IMR-90 (cell line): ENCODE measurements around the gene ZFP36L1. TPM values are rescaled to one million over a fixed set of nuclear protein-coding genes. Genes with fewer than 3 reads are reported as not detected.

Source experiments
- ATAC-seq: fragments of 200-7000 bp; cut with Tn5 transposase; 2 replicates; pipeline ENCODE4 v1.9.1; 2020; ENCODE audit warnings: low read depth, mild to moderate bottlenecking, moderate library complexity
- BruUV-seq: library from RNA; stranded (reverse); fragments of 400-500 nt; replicated peaks from 2 replicates; lab custom pipeline; 2021; lab: Mats Ljungman, UMichigan
- CTCF ChIA-PET: fragments of 300-600 bp; formaldehyde crosslinking; extraction: SDS; loops from one replicate; lab custom pipeline; 2021; ENCODE audit warnings: antibody characterized with exemption; lab: Yijun Ruan, JAX
- POLR2A ChIA-PET: fragments of 300-600 bp; sonication (Branson Sonifier 250); formaldehyde crosslinking; loops from one replicate; lab custom pipeline; 2022; ENCODE audit warnings: antibody characterized with exemption; ENCODE audit not compliant: unreplicated experiment; lab: Charles Lee
- DNase-seq: peaks from one replicate; pipeline ENCODE4 v3.0.0; 2013
- H2AFZ ChIP-seq: replicated peaks from 2 replicates; pipeline ENCODE3; 2013; ENCODE audit warnings: low read length, mild to moderate bottlenecking; ENCODE audit not compliant: poor library complexity
- H2AK5ac ChIP-seq: 2 replicates; pipeline ENCODE4 v1.6.1; 2013; ENCODE audit warnings: low read depth, low read length, inconsistent platforms
- H2AK9ac ChIP-seq: replicated peaks from 2 replicates; pipeline ENCODE3; 2013; ENCODE audit warnings: mild to moderate bottlenecking, low read depth, low read length, moderate library complexity; ENCODE audit not compliant: poor library complexity
- H2BK120ac ChIP-seq: 2 replicates; pipeline ENCODE4 v1.6.1; 2013; ENCODE audit warnings: low read depth, low read length, inconsistent platforms
- H2BK15ac ChIP-seq: 3 replicates; pipeline ENCODE4 v1.6.1; 2013; ENCODE audit warnings: low read depth, low read length, inconsistent platforms
- H2BK20ac ChIP-seq: 2 replicates; pipeline ENCODE4 v1.6.1; 2013; ENCODE audit warnings: low read depth, mild to moderate bottlenecking, inconsistent platforms, low read length, moderate library complexity
- H2BK5ac ChIP-seq: 2 replicates; pipeline ENCODE4 v1.6.1; 2013; ENCODE audit warnings: mild to moderate bottlenecking, low read depth, low read length, inconsistent platforms; ENCODE audit not compliant: poor library complexity, severe bottlenecking
- H3K14ac ChIP-seq: replicated peaks from 2 replicates; pipeline ENCODE4 v1.6.1; 2013; ENCODE audit warnings: low read depth, low read length, inconsistent platforms
- H3K18ac ChIP-seq: 2 replicates; pipeline ENCODE4 v1.6.1; 2013; ENCODE audit warnings: low read depth, low read length, control low read depth
- H3K23ac ChIP-seq: 2 replicates; pipeline ENCODE4 v1.6.1; 2013; ENCODE audit warnings: low read depth, low read length, inconsistent platforms
- H3K27ac ChIP-seq: 2 replicates; pipeline ENCODE4 v1.5.1; 2013; ENCODE audit warnings: mild to moderate bottlenecking, control low read depth, low read length; ENCODE audit not compliant: insufficient read depth
- H3K27me3 ChIP-seq: 2 replicates; pipeline ENCODE4 v1.6.1; 2013; ENCODE audit warnings: low read length; ENCODE audit not compliant: control insufficient read depth, insufficient read depth
- H3K36me3 ChIP-seq: 2 replicates; pipeline ENCODE4 v1.6.1; 2013; ENCODE audit warnings: low read length, mixed read lengths; ENCODE audit not compliant: control insufficient read depth, insufficient read depth
- H3K4ac ChIP-seq: 2 replicates; pipeline ENCODE4 v1.6.1; 2013; ENCODE audit warnings: low read depth, low read length, inconsistent platforms
- H3K4me1 ChIP-seq: 2 replicates; pipeline ENCODE4 v1.6.1; 2013; ENCODE audit warnings: low read length, mixed read lengths; ENCODE audit not compliant: control insufficient read depth, insufficient read depth
- H3K4me2 ChIP-seq: 2 replicates; pipeline ENCODE4 v1.6.1; 2013; ENCODE audit warnings: low read depth, mild to moderate bottlenecking, control low read depth, low read length, moderate library complexity
- H3K4me3 ChIP-seq: 2 replicates; pipeline ENCODE4 v1.5.1; 2013; ENCODE audit warnings: low read depth, mild to moderate bottlenecking, control low read depth, low read length, moderate library complexity; ENCODE audit not compliant: insufficient read depth
- H3K56ac ChIP-seq: 2 replicates; pipeline ENCODE4 v1.6.1; 2013; ENCODE audit warnings: low read length, inconsistent platforms; ENCODE audit not compliant: insufficient read depth; ENCODE audit errors: extremely low read depth
- H3K79me1 ChIP-seq, 2 experiments: 2 replicates each; pipeline ENCODE4 v1.6.1; 2013; ENCODE audit warnings: low read length in 2 of 2, inconsistent platforms in 1 of 2, low read depth in 1 of 2
- H3K9ac ChIP-seq: 2 replicates; pipeline ENCODE4 v1.6.1; 2013; ENCODE audit warnings: low read depth, low read length, control low read depth
- H3K9me1 ChIP-seq: 2 replicates; pipeline ENCODE4 v1.6.1; 2013; ENCODE audit warnings: low read length, inconsistent platforms; ENCODE audit not compliant: insufficient read depth
- H3K9me3 ChIP-seq: 2 replicates; pipeline ENCODE4 v1.6.1; 2013; ENCODE audit warnings: low read length; ENCODE audit not compliant: control insufficient read depth, insufficient read depth
- H4K20me1 ChIP-seq: 2 replicates; pipeline ENCODE4 v1.6.1; 2013; ENCODE audit warnings: low read length, inconsistent platforms; ENCODE audit not compliant: insufficient read depth
- H4K5ac ChIP-seq: 2 replicates; pipeline ENCODE4 v1.6.1; 2013; ENCODE audit warnings: mild to moderate bottlenecking, low read depth, low read length, control low read depth
- H4K8ac ChIP-seq, 2 experiments: 2 replicates each; pipeline ENCODE4 v1.6.1; 2013; ENCODE audit warnings: low read depth in 2 of 2, low read length in 2 of 2, control low read depth in 1 of 2, inconsistent platforms in 1 of 2
- H4K91ac ChIP-seq: 2 replicates; pipeline ENCODE4 v1.6.1; 2013; ENCODE audit warnings: low read depth, low read length, inconsistent platforms; ENCODE audit not compliant: insufficient read depth
- BHLHE40 ChIP-seq: fragments of 150-350 bp; IDR thresholded peaks from 2 replicates; pipeline ENCODE4 v1.6.1; 2016; ENCODE audit warnings: mild to moderate bottlenecking, low read depth, low read length
- CEBPB ChIP-seq: IDR thresholded peaks from 2 replicates; pipeline ENCODE4 v1.6.1; 2012; ENCODE audit warnings: low read depth, low read length, improper control_type of control experiment
- CHD1 ChIP-seq: IDR thresholded peaks from 2 replicates; pipeline ENCODE4 v1.6.1; 2012; ENCODE audit warnings: low read depth, low read length, improper control_type of control experiment
- FOS ChIP-seq: fragments of 150-350 bp; IDR thresholded peaks from 2 replicates; pipeline ENCODE4 v1.6.1; 2016; ENCODE audit warnings: low read depth, low read length
- MAZ ChIP-seq: IDR thresholded peaks from 2 replicates; pipeline ENCODE4 v1.6.1; 2012; ENCODE audit warnings: low read depth, mild to moderate bottlenecking, low read length, improper control_type of control experiment, moderate library complexity, borderline replicate concordance
- MXI1 ChIP-seq: IDR thresholded peaks from 2 replicates; pipeline ENCODE4 v1.6.1; 2012; ENCODE audit warnings: low read depth, mild to moderate bottlenecking, low read length, moderate library complexity, borderline replicate concordance
- NFE2L2 ChIP-seq: fragments of 150-350 bp; IDR thresholded peaks from 2 replicates; pipeline ENCODE4 v1.6.1; 2016; ENCODE audit warnings: low read depth, mild to moderate bottlenecking, low read length
- POLR2A ChIP-seq: IDR thresholded peaks from 2 replicates; pipeline ENCODE4 v1.6.1; 2012; ENCODE audit warnings: mild to moderate bottlenecking, low read depth, low read length
- RAD21 ChIP-seq: IDR thresholded peaks from 2 replicates; pipeline ENCODE4 v1.6.1; 2012; ENCODE audit warnings: low read length, improper control_type of control experiment
- RCOR1 ChIP-seq: IDR thresholded peaks from 2 replicates; pipeline ENCODE4 v1.6.1; 2012; ENCODE audit warnings: mild to moderate bottlenecking, low read length, improper control_type of control experiment; ENCODE audit not compliant: insufficient replicate concordance
- RFX5 ChIP-seq: IDR thresholded peaks from 2 replicates; pipeline ENCODE4 v1.8.0; 2012; ENCODE audit warnings: low read depth, mild to moderate bottlenecking, low read length, moderate library complexity
- SMC3 ChIP-seq: fragments of 150-350 bp; IDR thresholded peaks from 2 replicates; pipeline ENCODE4 v1.6.1; 2016; ENCODE audit warnings: low read depth, mild to moderate bottlenecking, antibody characterized with exemption, low read length, moderate library complexity
- WGBS, 2 experiments: methylation state at CpG; one replicate each; pipeline versions ENCODE4 v1.1.5 to v1.1.7; 2013; ENCODE audit warnings: missing lambda C conversion rate in 2 of 2; ENCODE audit not compliant: insufficient read length in 1 of 2; ENCODE audit errors: extremely low coverage in 2 of 2; 5-methylcytosine and 5-hydroxymethylcytosine counted together
- dilution Hi-C: fragments of 300-500 bp; cut with HindIII; formaldehyde crosslinking; loops from one replicate; pipeline ENCODE4 v1.14.3; 2018; ENCODE audit warnings: low sequenced_read_pairs; ENCODE audit not compliant: unreplicated experiment
- in situ Hi-C: fragments of 300-500 bp; cut with MboI; formaldehyde crosslinking; loops from 3 replicates; pipeline ENCODE4 v1.14.3; 2019; ENCODE audit warnings: low sequenced_read_pairs, inconsistent platforms, mixed read lengths
- intact Hi-C: fragments of 100-400 bp; cut with micrococcal nuclease; formaldehyde crosslinking; loops from 2 replicates; pipeline ENCODE4 v1.10.0; 2022
- polyA plus RNA-seq, 3 experiments: library from polyadenylated mRNA; depleted of rRNA; stranded (reverse); fragments of >200 nt; gene quantifications; 2 replicates each; pipeline ENCODE4 v1.2.3, GENCODE V29; 2012; ENCODE audit warnings: low replicate concordance in 1 of 3
- total RNA-seq: library from RNA; depleted of rRNA; stranded (reverse); fragments of >200 nt; gene quantifications from 2 replicates; pipeline ENCODE4 v1.2.3, GENCODE V29; 2012
- TF ChIP-seq, protein P1 (sequence below): conservative IDR thresholded peaks from 2 replicates; pipeline ENCODE4 v1.5.1; 2012; ENCODE audit warnings: mild to moderate bottlenecking, low read depth, low read length, improper control_type of control experiment
- TF ChIP-seq, protein P2 (sequence below): fragments of 150-350 bp; IDR thresholded peaks from 2 replicates; pipeline ENCODE4 v1.6.1; 2016; ENCODE audit warnings: low read depth, mild to moderate bottlenecking, low read length, moderate library complexity, borderline replicate concordance
- TF ChIP-seq, protein P3 (sequence below): fragments of 150-350 bp; IDR thresholded peaks from 2 replicates; pipeline ENCODE4 v1.6.1; 2017; ENCODE audit warnings: mild to moderate bottlenecking, antibody characterized with exemption, low read length, low read depth

Gene ZFP36L1
- total and polyA plus RNA-seq, 2 of the 4 experiments (the other 2 are of a cell fraction), result 6.5 to 140 TPM

DNA sequence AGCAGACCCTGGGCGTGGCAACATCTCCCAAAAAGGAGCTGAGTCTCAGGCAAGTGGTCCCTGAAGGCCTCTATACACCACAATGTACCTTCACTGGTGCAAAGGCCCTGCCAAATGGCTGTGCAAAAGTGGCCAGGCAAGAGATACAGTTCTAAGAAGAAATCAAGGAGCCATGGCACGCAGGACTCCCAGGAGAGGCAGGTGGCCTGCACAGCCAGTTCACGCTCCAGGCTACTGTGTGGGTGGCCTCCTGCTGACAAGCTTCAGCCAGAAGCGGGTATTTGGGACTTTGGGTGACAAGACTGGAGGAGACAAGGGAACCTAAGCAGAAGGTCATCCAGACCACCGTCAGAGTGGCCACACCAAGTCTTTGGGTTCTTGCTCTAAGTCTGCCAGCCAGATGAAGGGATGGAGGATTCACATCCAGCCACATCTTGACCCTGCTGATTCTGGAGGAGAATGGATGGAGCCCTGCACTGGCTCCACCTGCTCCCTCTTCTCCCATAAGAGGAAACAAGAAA is 20.5 kb upstream of the ZFP36L1 start:
- Histone ChIP-seq H3K9me3 (no peaks in the 10 kb centered on the region), H3K18ac (peak overlapping the region; percentile 97; the same call in 1 of the 2 replicates), H4K5ac (no peak overlapping the region; the same call in 1 of the 2 replicates), H2BK20ac (peak overlapping the region; percentile 90), H3K56ac (no peak overlapping the region), H3K4me1 (peaks cover 28% of the 10 kb centered on the region), H3K9me1 (peaks cover 19% of the 10 kb centered on the region), H3K23ac (peak overlapping the region; percentile 95; the same call in 1 of the 2 replicates), H4K8ac (no peak overlapping the region), H2AK9ac (peak overlapping the region; percentile 40), H3K27me3 (no peaks in the 10 kb centered on the region), H3K9ac (no peak overlapping the region), H2AFZ (no peak overlapping the region), H3K27ac (no peak overlapping the region), H3K36me3 (no peaks in the 10 kb centered on the region), H3K4ac (peak overlapping the region; percentile 98), H2BK15ac (peak overlapping the region; percentile 8; the same call in 2 of the 3 replicates), H3K79me1 (peaks cover 10 to 34% of the 10 kb centered on the region in 2 experiments), H2BK120ac (peak overlapping the region; percentile 96), H3K4me3 (no peak overlapping the region), H2AK5ac (peak overlapping the region; percentile 29), H4K91ac (peak overlapping the region; percentile 76; the same call in 1 of the 2 replicates), H3K14ac (peak overlapping the region; percentile 94), H2BK5ac (no peak overlapping the region), H4K20me1 (no peaks in the 10 kb centered on the region), H3K4me2 (no peak overlapping the region)
- BruUV-seq, result no TSS peak
- CTCF ChIA-PET, result interaction anchor here (1.1 kb wide), 1 partner anchor 18 kb away, joined by 3 read pairs; no protein-coding TSS in a partner anchor
- TF ChIP-seq SMC3 (no peak), MAZ (no peak), FOS (no peak), RFX5 (no peak), MXI1 (no peak), CHD1 (no peak), RAD21 (no peak), POLR2A (no peak), BHLHE40 (no peak), RCOR1 (no peak), NFE2L2 (no peak), CEBPB (no peak)
- TF ChIP-seq, protein P1, sequence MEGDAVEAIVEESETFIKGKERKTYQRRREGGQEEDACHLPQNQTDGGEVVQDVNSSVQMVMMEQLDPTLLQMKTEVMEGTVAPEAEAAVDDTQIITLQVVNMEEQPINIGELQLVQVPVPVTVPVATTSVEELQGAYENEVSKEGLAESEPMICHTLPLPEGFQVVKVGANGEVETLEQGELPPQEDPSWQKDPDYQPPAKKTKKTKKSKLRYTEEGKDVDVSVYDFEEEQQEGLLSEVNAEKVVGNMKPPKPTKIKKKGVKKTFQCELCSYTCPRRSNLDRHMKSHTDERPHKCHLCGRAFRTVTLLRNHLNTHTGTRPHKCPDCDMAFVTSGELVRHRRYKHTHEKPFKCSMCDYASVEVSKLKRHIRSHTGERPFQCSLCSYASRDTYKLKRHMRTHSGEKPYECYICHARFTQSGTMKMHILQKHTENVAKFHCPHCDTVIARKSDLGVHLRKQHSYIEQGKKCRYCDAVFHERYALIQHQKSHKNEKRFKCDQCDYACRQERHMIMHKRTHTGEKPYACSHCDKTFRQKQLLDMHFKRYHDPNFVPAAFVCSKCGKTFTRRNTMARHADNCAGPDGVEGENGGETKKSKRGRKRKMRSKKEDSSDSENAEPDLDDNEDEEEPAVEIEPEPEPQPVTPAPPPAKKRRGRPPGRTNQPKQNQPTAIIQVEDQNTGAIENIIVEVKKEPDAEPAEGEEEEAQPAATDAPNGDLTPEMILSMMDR, result no peak
- TF ChIP-seq, protein P2, sequence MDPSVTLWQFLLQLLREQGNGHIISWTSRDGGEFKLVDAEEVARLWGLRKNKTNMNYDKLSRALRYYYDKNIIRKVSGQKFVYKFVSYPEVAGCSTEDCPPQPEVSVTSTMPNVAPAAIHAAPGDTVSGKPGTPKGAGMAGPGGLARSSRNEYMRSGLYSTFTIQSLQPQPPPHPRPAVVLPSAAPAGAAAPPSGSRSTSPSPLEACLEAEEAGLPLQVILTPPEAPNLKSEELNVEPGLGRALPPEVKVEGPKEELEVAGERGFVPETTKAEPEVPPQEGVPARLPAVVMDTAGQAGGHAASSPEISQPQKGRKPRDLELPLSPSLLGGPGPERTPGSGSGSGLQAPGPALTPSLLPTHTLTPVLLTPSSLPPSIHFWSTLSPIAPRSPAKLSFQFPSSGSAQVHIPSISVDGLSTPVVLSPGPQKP, result no peak
- TF ChIP-seq, protein P3, sequence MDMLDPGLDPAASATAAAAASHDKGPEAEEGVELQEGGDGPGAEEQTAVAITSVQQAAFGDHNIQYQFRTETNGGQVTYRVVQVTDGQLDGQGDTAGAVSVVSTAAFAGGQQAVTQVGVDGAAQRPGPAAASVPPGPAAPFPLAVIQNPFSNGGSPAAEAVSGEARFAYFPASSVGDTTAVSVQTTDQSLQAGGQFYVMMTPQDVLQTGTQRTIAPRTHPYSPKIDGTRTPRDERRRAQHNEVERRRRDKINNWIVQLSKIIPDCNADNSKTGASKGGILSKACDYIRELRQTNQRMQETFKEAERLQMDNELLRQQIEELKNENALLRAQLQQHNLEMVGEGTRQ, result no peak
- POLR2A ChIA-PET, result interaction anchor here (0.8 to 1.0 kb wide), 2 partner anchors 20 to 22 kb away, joined by 3 read pairs; no protein-coding TSS in a partner anchor
- no peak for ATAC-seq
- in situ Hi-C loops, result no loop called here
- dilution Hi-C loops, result no loop called here
- intact Hi-C loops, result loop anchor here (10.0 kb wide), 1 partner anchor 729 kb away; no protein-coding TSS in a partner anchor
- no peak for DNase-seq
- whole genome bisulfite sequencing, 2 experiments, result 100% methylated on average over 2 of the region's 5 CpGs; no CpG with 5 or more reads in 1 of the 2 experiments
